ENCODE results near the gene KCNG4.

DNA sequence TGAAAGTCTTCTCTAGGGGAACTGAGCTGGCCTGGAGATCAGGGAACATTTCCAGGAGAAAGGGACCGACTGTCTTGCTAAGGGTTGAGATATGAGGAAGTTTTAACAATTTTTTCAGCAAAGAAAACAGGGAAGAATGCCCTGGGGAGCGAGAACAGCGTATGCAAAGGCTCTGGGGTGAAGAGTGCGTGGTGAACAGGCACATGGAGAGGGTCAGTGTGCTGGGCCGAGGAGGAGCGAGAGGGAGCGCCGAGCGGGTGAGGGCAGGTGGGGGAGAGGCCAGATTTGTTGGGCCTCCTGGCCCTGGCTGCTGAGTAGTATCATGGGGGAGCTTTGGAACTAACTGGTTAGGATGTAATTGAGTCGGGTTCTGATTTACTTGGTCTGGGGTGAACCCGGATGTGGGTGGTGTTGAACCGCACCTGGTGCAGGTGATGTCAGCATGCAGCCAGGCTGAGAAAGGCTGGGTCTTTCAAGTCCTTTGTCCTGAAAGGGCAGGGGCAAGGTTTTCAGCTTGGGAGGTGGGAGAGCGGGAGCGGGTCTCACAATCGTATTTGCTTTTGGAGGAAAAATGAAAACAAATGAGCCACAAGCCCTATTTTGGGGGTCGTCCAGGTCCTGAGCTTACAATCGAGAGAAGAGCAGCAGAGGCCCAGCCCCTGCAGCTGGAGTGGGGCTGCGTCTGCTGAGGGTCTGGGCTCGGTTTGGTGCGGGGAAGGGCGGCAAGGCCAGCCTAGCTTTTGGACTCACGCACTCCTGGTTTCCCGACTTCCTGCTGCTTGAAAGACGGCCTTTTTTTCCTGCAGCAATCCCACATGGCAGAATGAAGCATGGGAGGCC, 43.7 kb upstream of the KCNG4 start:
- TF ChIP-seq, protein P1, sequence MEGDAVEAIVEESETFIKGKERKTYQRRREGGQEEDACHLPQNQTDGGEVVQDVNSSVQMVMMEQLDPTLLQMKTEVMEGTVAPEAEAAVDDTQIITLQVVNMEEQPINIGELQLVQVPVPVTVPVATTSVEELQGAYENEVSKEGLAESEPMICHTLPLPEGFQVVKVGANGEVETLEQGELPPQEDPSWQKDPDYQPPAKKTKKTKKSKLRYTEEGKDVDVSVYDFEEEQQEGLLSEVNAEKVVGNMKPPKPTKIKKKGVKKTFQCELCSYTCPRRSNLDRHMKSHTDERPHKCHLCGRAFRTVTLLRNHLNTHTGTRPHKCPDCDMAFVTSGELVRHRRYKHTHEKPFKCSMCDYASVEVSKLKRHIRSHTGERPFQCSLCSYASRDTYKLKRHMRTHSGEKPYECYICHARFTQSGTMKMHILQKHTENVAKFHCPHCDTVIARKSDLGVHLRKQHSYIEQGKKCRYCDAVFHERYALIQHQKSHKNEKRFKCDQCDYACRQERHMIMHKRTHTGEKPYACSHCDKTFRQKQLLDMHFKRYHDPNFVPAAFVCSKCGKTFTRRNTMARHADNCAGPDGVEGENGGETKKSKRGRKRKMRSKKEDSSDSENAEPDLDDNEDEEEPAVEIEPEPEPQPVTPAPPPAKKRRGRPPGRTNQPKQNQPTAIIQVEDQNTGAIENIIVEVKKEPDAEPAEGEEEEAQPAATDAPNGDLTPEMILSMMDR (IDR thresholded peaks at IDR 0.05 in 2 of 3, conservative IDR thresholded peaks at IDR 0.05 in 1 of 3; ENCODE audit: borderline replicate concordance in 1 of 3, insufficient read depth in 1 of 3, low read depth in 2 of 3, low read length in 2 of 3) = no peak
- TF ChIP-seq EZH2phosphoT487 (IDR thresholded peaks at IDR 0.05; ENCODE audit: borderline replicate concordance) (no peak), POLR2AphosphoS5 (IDR thresholded peaks at IDR 0.05; ENCODE audit: low read depth, low read length) (no peak), EZH2 (IDR thresholded peaks at IDR 0.05) (no peak)

Data from HCT116 (cell line).